Measurements from ENCODE around the gene MYO18B. TPM values are rescaled to one million over a fixed set of nuclear protein-coding genes. Genes with fewer than 3 reads are reported as not detected.
A peak's percentile ranks its signal among the peaks of the same experiment; 100 is the strongest.

MYO18B gene
- polyA plus RNA-seq, 6 donors from 2014 or later: not detected

GRCh38 chr22:25760294-25760693 lies 18.3 kb downstream of the MYO18B start:
- DNase-seq (no peak), ATAC-seq (ENCODE audit: low read depth in 2 of 2) (no peak)
- Mint-ChIP-seq H3K9me3 (peaks cover 0 to 8% (median 0%) of the 10 kb centered on the region in 7 donors), H3K4me1 (peaks cover 0 to 4% (median 0%) of the 10 kb centered on the region in 3 donors), H3K27me3 (no peaks in the 10 kb centered on the region), H3K27ac (no peak overlapping the region), H3K4me3 (no peak overlapping the region), H3K36me3 (no peaks in the 10 kb centered on the region)

DNA sequence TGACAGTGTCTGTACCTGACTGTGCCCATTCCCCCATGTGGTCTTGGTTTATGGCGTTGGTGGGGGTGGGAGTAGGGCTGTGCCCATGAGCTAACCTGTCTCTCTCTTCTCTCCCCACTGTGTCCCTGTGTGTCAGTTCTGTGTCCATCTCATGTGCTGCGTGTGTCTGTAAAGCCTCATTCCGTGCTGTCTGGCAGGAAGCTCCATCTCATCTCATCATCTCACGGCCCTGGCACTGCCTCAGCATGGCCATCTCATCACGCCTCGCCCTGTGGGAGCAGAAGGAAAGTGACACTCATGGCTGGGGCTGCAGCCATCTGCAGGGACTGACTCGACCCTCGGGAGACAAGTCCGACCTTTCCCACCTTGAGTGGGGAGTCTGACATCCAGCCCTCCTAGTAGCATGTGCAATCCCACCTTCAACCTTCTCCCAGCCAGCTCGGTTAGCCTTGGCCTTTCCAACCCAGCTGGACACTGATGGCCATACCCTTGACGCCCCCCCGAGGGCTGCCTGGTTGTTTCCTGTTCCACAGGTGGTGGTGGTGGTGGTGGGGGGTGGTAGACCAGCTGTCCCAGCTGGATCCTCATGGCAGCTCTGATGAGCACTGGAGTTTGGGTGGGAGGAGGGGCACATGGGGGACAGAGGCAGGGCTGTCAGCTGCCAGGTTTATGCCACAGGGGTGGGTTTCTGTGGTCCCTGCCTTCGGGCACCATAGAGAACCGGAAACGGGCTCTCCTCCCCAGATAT lies 19.0 kb downstream of the MYO18B start:
- no peak for ATAC-seq (ENCODE audit: low read depth in 2 of 2)
- H3K9me3 Mint-ChIP-seq: peaks cover 4 to 15% (median 7%) of the 10 kb centered on the region in 7 donors
- peaks cover 4 to 6% of the 10 kb centered on the region in 2 donors for H3K36me3 Mint-ChIP-seq
- peak overlapping the region in 1 of 6 donors; percentile 82 for H3K27ac Mint-ChIP-seq
- peaks cover 0 to 4% (median 0%) of the 10 kb centered on the region in 3 donors for H3K4me1 Mint-ChIP-seq
- no peak overlapping the region for H3K4me3 Mint-ChIP-seq
- no peaks in the 10 kb centered on the region for H3K27me3 Mint-ChIP-seq
- DNase-seq: no peak

DNA sequence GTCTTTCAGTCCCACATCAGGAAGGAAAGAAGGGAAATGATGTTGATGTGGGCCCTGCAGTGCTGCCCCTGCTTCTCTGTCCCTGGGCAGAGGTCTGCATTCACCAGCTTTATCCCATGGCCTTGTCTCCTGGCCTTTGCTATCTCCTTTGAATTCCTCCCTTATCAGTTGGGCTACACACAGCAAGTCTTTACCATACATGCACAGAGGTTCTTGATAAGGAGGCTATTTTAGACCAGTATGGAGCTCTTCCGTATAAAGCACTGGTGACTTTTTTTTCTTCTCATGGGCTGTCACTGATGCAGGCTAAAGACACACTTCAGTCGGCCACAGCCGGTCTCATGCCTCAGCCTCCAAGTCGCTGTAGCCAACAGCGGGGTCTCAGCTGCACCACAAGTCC lies 20.2 kb downstream of the MYO18B start:
- Mint-ChIP-seq H3K4me1 (peaks cover 0 to 4% (median 0%) of the 10 kb centered on the region in 3 donors), H3K27me3 (no peaks in the 10 kb centered on the region), H3K9me3 (peaks cover 13 to 26% (median 18%) of the 10 kb centered on the region in 7 donors), H3K27ac (peak overlapping the region in 2 of 6 donors; percentile 4 to 38), H3K36me3 (peaks cover 14 to 17% of the 10 kb centered on the region in 2 donors), H3K4me3 (no peak overlapping the region)
- DNase-seq (no peak), ATAC-seq (ENCODE audit: low read depth in 2 of 2) (no peak)

GRCh38 chr22:25763239-25763777 lies 21.3 kb downstream of the MYO18B start:
- H3K4me3 Mint-ChIP-seq: no peak overlapping the region
- peaks cover 0 to under 1% (median 0%) of the 10 kb centered on the region in 3 donors for H3K27me3 Mint-ChIP-seq
- peak overlapping the region in 1 of 6 donors; percentile 8 for H3K27ac Mint-ChIP-seq

GRCh38 chr22:25764270-25765015 lies 22.5 kb downstream of the MYO18B start:
- DNase-seq (no peak), ATAC-seq (ENCODE audit: low read depth in 2 of 2) (no peak)
- H3K36me3 Mint-ChIP-seq: peaks cover 18% of the 10 kb centered on the region in 2 donors
- H3K9me3 Mint-ChIP-seq: peaks cover 13 to 34% (median 23%) of the 10 kb centered on the region in 7 donors
- H3K4me1 Mint-ChIP-seq: peaks cover 9 to 14% (median 11%) of the 10 kb centered on the region in 3 donors
- peaks cover 0 to 10% (median 0%) of the 10 kb centered on the region in 3 donors for H3K27me3 Mint-ChIP-seq
- H3K27ac Mint-ChIP-seq: no peak overlapping the region
- peak overlapping the region in 1 of 8 donors; percentile 35 for H3K4me3 Mint-ChIP-seq

More at GRCh38 chr22:25763239-25763777, 21.3 kb downstream of the MYO18B start:
- DNase-seq: no peak
- peaks cover 0 to 4% (median 1%) of the 10 kb centered on the region in 3 donors for H3K4me1 Mint-ChIP-seq
- H3K36me3 Mint-ChIP-seq: peaks cover 18% of the 10 kb centered on the region in 2 donors
- peaks cover 13 to 34% (median 23%) of the 10 kb centered on the region in 7 donors for H3K9me3 Mint-ChIP-seq
- no peak for ATAC-seq (ENCODE audit: low read depth in 2 of 2)

- ATAC-seq (ENCODE audit: low read depth in 2 of 2): no peak
- peaks cover 18% of the 10 kb centered on the region in 2 donors for H3K36me3 Mint-ChIP-seq
- H3K27ac Mint-ChIP-seq: no peak overlapping the region
- peaks cover 13 to 34% (median 23%) of the 10 kb centered on the region in 7 donors for H3K9me3 Mint-ChIP-seq
- H3K27me3 Mint-ChIP-seq: peaks cover 0 to 10% (median 0%) of the 10 kb centered on the region in 3 donors
- peaks cover 14 to 19% (median 15%) of the 10 kb centered on the region in 3 donors for H3K4me1 Mint-ChIP-seq
- DNase-seq: no peak
- H3K4me3 Mint-ChIP-seq: no peak overlapping the region
Measured at GRCh38 chr22:25765016-25765367, 23.0 kb downstream of the MYO18B start.

GRCh38 chr22:25765801-25766200 lies 23.8 kb downstream of the MYO18B start:
- H3K27ac Mint-ChIP-seq: no peak overlapping the region
- ATAC-seq (ENCODE audit: low read depth in 2 of 2) (no peak), DNase-seq (no peak)
- peaks cover 14 to 17% (median 17%) of the 10 kb centered on the region in 3 donors for H3K4me1 Mint-ChIP-seq
- H3K27me3 Mint-ChIP-seq: peaks cover 0 to 10% (median 0%) of the 10 kb centered on the region in 3 donors
- peaks cover 13 to 34% (median 23%) of the 10 kb centered on the region in 7 donors for H3K9me3 Mint-ChIP-seq
- H3K4me3 Mint-ChIP-seq: no peak overlapping the region
- peaks cover 18% of the 10 kb centered on the region in 2 donors for H3K36me3 Mint-ChIP-seq

DNA sequence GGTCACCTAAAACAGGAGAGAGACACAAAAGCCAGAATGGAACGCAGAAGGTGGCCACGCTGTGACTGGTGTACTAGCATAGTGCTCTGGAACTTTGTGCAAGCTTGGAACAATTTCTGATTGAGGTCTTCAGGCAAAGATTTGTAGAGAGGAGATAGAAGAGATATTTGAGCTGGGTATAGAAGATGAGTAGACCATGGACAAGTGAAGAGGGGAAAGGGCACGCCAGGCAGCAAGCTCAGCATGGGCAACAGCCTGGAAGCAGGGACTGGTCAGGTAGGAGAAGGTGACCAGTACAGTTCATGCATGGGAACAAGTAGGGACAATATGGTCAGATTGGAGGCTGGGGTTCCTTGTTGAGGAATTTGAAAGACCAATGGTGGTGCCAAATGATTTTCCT lies 24.4 kb downstream of the MYO18B start:
- H3K4me3 Mint-ChIP-seq: no peak overlapping the region
- ATAC-seq (ENCODE audit: low read depth in 2 of 2) (no peak), DNase-seq (no peak)
- H3K36me3 Mint-ChIP-seq: peaks cover 18% of the 10 kb centered on the region in 2 donors
- peaks cover 0 to 10% (median 0%) of the 10 kb centered on the region in 3 donors for H3K27me3 Mint-ChIP-seq
- H3K9me3 Mint-ChIP-seq: peaks cover 13 to 34% (median 23%) of the 10 kb centered on the region in 7 donors
- H3K4me1 Mint-ChIP-seq: peaks cover 14 to 17% (median 15%) of the 10 kb centered on the region in 3 donors
- H3K27ac Mint-ChIP-seq: peak overlapping the region in 1 of 6 donors; percentile 14

- no peak overlapping the region for H3K4me3 Mint-ChIP-seq
- H3K9me3 Mint-ChIP-seq: peaks cover 13 to 26% (median 22%) of the 10 kb centered on the region in 7 donors
- peak overlapping the region in 1 of 6 donors; percentile 52 for H3K27ac Mint-ChIP-seq
- DNase-seq: no peak
- H3K27me3 Mint-ChIP-seq: peaks cover 3 to 18% (median 12%) of the 10 kb centered on the region in 3 donors
- H3K4me1 Mint-ChIP-seq: peaks cover 20 to 24% (median 23%) of the 10 kb centered on the region in 3 donors
- ATAC-seq (ENCODE audit: low read depth in 2 of 2): no peak
- peaks cover 18% of the 10 kb centered on the region in 2 donors for H3K36me3 Mint-ChIP-seq
Measured at GRCh38 chr22:25770333-25770732, 28.3 kb downstream of the MYO18B start.

DNA sequence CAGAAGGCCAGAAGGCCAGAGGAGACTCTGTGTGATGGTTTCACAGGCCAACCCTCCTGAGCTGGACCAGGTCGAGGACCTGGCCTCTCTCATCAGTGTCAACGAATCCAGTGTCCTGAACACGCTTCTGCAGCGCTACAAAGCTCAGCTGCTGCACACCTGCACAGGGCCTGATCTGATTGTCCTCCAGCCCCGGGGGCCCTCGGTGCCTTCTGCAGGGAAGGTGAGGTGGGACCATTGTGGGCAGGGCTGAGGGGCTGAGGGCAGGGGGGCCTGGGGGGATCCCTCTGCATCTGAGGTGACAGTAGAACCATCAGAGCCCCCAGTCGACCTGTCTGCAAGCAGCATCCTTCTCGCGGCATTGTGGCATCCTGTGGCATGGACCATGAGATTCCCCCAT lies 30.3 kb downstream of the MYO18B start:
- Mint-ChIP-seq H3K27me3 (peaks cover 3 to 18% (median 12%) of the 10 kb centered on the region in 3 donors), H3K4me3 (no peak overlapping the region), H3K9me3 (peaks cover 0 to 7% (median 3%) of the 10 kb centered on the region in 7 donors), H3K36me3 (peaks cover 0 to 4% of the 10 kb centered on the region in 2 donors), H3K4me1 (peaks cover 20 to 24% (median 23%) of the 10 kb centered on the region in 3 donors), H3K27ac (no peak overlapping the region)
- DNase-seq (no peak), ATAC-seq (ENCODE audit: low read depth in 2 of 2) (no peak)

- ATAC-seq (ENCODE audit: low read depth in 2 of 2) (no peak), DNase-seq (no peak)
- H3K4me3 Mint-ChIP-seq: no peak overlapping the region
- H3K4me1 Mint-ChIP-seq: peaks cover 7 to 13% (median 11%) of the 10 kb centered on the region in 3 donors
- peaks cover 3 to 12% (median 8%) of the 10 kb centered on the region in 3 donors for H3K27me3 Mint-ChIP-seq
- H3K9me3 Mint-ChIP-seq: peaks cover 0 to 2% (median 0%) of the 10 kb centered on the region in 7 donors
- H3K27ac Mint-ChIP-seq: peak overlapping the region in 2 of 6 donors; percentile 52 to 58
- no peaks in the 10 kb centered on the region for H3K36me3 Mint-ChIP-seq
Measured at GRCh38 chr22:25774575-25775026, 32.6 kb downstream of the MYO18B start.

DNA sequence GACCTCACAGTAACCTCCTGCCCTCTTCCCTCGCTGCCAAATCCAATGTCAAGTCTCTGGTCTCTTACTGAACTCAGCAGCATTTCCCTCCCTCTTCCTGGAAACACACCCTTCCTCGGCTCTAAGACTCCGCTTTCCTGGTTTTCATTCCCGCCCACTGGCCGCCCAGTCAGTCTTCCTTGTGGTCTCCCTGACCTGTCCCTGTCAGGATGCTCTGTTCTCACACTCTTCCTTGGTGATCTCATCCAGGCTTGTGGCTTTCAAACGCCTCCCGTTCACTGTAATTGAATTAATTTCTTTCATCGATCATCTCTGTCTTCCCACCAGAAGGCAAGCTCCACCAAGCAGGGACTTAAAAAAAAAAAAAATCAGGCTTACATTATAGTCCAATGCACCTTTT lies 33.5 kb downstream of the MYO18B start:
- H3K27ac Mint-ChIP-seq: peak overlapping the region in 1 of 6 donors; percentile 26
- DNase-seq (no peak), ATAC-seq (ENCODE audit: low read depth in 2 of 2) (no peak)
- H3K27me3 Mint-ChIP-seq: peaks cover 4 to 12% (median 8%) of the 10 kb centered on the region in 3 donors
- peaks cover 6 to 7% (median 7%) of the 10 kb centered on the region in 3 donors for H3K4me1 Mint-ChIP-seq
- no peaks in the 10 kb centered on the region for H3K36me3 Mint-ChIP-seq
- H3K4me3 Mint-ChIP-seq: peak overlapping the region in 1 of 8 donors; percentile 6
- H3K9me3 Mint-ChIP-seq: peaks cover 0 to 2% (median 0%) of the 10 kb centered on the region in 7 donors

DNA sequence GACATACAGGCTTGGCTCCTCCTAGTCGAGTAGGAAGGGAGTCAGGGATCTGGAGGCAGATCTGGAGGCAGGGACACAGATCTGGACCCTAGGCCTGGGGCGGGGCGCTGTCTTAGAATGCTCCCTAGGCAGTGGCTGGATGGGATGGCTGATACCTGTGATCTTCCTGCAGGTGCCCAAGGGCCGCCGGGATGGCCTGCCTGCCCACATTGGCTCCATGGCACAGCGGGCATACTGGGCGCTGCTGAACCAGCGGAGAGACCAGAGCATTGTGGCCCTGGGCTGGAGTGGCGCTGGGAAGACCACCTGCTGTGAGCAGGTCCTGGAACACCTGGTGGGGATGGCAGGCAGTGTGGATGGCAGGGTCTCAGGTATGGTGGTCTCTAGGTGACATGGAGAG lies 35.4 kb downstream of the MYO18B start:
- DNase-seq (no peak), ATAC-seq (ENCODE audit: low read depth in 2 of 2) (no peak)
- Mint-ChIP-seq H3K27me3 (peaks cover 11 to 15% (median 14%) of the 10 kb centered on the region in 3 donors), H3K4me3 (no peak overlapping the region), H3K9me3 (peaks cover 0 to 3% (median 0%) of the 10 kb centered on the region in 7 donors), H3K4me1 (peaks cover 6 to 7% (median 7%) of the 10 kb centered on the region in 3 donors), H3K27ac (peak overlapping the region in 2 of 6 donors; percentile 43 to 66), H3K36me3 (no peaks in the 10 kb centered on the region)
